OCI-LY3 (cell line): Measurements from ENCODE around the gene MAPKAPK2.

Experiments used
- CTCF ChIP-seq: fragments of 200-600, 300-600 bp; sonication (generic); IDR thresholded peaks from 2 replicates; pipeline ENCODE4 v1.5.1; 2014; ENCODE audit warnings: antibody characterized with exemption, low read length, low read depth
- EZH2phosphoT487 ChIP-seq: fragments of 200-600 bp; shearing (Covaris generic); IDR thresholded peaks from 2 replicates; pipeline ENCODE4 v1.6.1; 2018; ENCODE audit warnings: antibody characterized with exemption, mixed run types, low read depth

GRCh38 chr1:206768472-206769303 is 84.0 kb downstream of the MAPKAPK2 start:
- no peak for TF ChIP-seq CTCF
- TF ChIP-seq EZH2phosphoT487, result no peak
